Peyer's patch (tissue), 4 donors: Measurements from ENCODE around the gene SAPCD1.

Experiments used
- POLR2A ChIP-seq, 2 donors: fragments of 450-650 bp; IDR thresholded peaks; one replicate each; pipeline ENCODE4 v1.5.1; 2017; ENCODE audit warnings: antibody characterized with exemption in 2 of 2, mild to moderate bottlenecking in 2 of 2, moderate library complexity in 2 of 2
- TF ChIP-seq, protein P1 (sequence below), 6 experiments: fragments of 450-650 bp in 4 of 6; fragments of 200-600 bp in 2 of 6; sonication (generic) in 1 of 6; IDR thresholded peaks; one replicate each; pipeline ENCODE4 v1.5.1; 2017 to 2019; ENCODE audit warnings: antibody characterized with exemption in 6 of 6, mild to moderate bottlenecking in 3 of 6, moderate library complexity in 1 of 6

DNA sequence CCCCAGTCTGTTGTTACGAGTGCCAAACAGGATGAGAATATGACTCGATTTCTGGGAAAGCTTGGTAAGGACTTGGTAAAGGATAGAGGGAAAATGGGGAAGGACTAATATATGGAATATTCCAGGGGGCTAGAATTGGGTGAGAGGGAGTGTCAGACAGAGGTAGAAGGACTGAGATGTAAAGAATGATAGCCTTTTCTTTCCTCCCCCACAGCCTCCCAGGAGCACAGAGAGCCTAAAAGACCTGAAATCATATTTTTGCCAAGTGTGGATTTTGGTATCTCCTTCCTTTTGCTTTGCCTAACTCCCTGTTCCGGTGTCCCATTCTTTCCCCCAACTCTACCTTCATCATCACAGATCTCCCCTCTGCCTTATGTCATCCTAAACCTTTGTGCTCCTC lies 19.6 kb upstream of the SAPCD1 start:
- TF ChIP-seq, protein P1, sequence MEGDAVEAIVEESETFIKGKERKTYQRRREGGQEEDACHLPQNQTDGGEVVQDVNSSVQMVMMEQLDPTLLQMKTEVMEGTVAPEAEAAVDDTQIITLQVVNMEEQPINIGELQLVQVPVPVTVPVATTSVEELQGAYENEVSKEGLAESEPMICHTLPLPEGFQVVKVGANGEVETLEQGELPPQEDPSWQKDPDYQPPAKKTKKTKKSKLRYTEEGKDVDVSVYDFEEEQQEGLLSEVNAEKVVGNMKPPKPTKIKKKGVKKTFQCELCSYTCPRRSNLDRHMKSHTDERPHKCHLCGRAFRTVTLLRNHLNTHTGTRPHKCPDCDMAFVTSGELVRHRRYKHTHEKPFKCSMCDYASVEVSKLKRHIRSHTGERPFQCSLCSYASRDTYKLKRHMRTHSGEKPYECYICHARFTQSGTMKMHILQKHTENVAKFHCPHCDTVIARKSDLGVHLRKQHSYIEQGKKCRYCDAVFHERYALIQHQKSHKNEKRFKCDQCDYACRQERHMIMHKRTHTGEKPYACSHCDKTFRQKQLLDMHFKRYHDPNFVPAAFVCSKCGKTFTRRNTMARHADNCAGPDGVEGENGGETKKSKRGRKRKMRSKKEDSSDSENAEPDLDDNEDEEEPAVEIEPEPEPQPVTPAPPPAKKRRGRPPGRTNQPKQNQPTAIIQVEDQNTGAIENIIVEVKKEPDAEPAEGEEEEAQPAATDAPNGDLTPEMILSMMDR (IDR thresholded peaks at IDR 0.05): no peak
- TF ChIP-seq POLR2A (IDR thresholded peaks at IDR 0.05): no peak
